ENCODE measurements around the gene ANKRD10. TPM values are rescaled to one million over a fixed set of nuclear protein-coding genes. Genes with fewer than 3 reads are reported as not detected.

The ANKRD10 gene
- total RNA-seq, 2 donors from 2014 or later = 95.5 to 137 TPM

DNA sequence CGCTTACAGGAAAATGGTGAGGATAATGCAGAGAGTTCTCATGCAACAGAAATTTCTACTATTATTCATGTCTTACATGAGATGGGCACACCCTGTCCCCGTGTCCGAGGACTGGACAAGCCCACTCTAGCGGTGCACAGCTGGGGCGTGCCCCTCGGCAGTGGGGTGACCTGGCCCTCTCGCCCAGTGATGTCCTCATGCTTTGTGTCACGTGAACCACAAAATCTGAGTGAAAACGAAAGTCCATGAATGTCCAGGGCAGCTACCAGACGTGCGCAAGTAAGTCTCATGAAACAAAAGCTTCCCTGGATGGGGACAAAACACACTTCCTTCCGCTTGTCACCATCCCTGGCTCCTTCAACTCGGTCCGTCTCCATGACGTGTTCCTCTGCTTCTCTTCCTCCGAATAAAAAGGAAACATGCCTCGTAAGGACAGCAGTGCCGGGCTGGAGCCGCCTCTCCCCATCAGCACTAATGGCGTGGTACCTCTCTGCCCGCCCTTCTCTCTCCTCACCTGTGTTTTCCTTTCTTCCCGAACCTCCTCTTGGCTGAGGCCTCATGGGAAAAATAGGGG, 45.6 kb downstream of the ANKRD10 start:
- DNase-seq (ENCODE audit: low spot score) (no peak), ATAC-seq (no peak)
- peak overlapping the region; percentile 28 for H3K4me3 Mint-ChIP-seq
- H3K27me3 Mint-ChIP-seq = peaks cover 13 to 34% of the 10 kb centered on the region in 2 donors
- H3K4me1 Mint-ChIP-seq (ENCODE audit: low read depth in 2 of 2) = peaks cover 0 to 6% of the 10 kb centered on the region in 2 donors
- no peak overlapping the region for H3K27ac Mint-ChIP-seq
- no peaks in the 10 kb centered on the region for H3K9me3 Mint-ChIP-seq
- H3K36me3 Mint-ChIP-seq = no peaks in the 10 kb centered on the region

DNA sequence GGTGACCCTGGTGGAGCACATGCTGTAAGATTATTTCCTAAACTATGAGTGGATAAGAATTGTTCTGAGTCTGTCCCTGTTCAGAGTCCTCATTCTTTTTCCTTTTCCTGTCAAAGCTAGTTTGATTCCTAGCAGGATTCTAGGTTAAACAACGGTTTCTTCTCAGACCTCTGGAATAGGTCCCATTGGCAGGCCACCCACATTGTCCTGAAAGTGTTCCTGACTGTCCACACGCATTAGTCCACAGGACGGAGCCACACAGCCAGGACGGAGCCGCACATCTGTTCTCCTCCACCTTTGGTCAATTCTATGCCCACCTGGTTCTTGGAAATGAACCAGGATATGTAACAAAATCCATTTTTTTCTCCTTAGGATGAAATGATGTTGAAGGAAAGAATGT, 46.1 kb downstream of the ANKRD10 start:
- no peak for ATAC-seq
- H3K27ac Mint-ChIP-seq = no peak overlapping the region
- H3K4me3 Mint-ChIP-seq = no peak overlapping the region
- H3K9me3 Mint-ChIP-seq = no peaks in the 10 kb centered on the region
- no peak for DNase-seq (ENCODE audit: low spot score)
- H3K27me3 Mint-ChIP-seq = peaks cover 13 to 38% of the 10 kb centered on the region in 2 donors
- no peaks in the 10 kb centered on the region for H3K36me3 Mint-ChIP-seq
- H3K4me1 Mint-ChIP-seq (ENCODE audit: low read depth in 2 of 2) = peaks cover 0 to 6% of the 10 kb centered on the region in 2 donors

DNA sequence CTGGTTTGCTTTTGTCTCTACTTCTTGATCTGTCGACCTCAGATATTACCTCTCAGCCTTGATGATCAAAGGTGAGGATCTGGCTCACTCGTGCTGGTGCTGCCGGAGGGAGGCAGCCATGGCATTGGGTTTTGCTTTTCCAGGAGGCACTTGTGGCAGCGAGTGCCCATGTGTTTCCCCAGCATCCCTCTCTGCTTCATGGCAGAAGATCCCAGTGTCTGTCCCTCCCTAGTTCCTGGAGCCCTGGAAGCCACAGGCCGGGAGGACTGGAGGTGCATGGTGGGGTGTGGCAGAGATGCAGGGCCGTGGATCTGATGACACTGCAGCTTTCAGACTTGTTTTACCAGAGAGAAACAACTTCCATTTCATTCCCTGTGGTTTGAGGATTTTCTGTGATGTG, 47.5 kb downstream of the ANKRD10 start:
- no peak overlapping the region for H3K27ac Mint-ChIP-seq
- DNase-seq (ENCODE audit: low spot score) (no peak), ATAC-seq (no peak)
- H3K4me1 Mint-ChIP-seq (ENCODE audit: low read depth in 2 of 2) = peaks cover 0 to 6% of the 10 kb centered on the region in 2 donors
- no peak overlapping the region for H3K4me3 Mint-ChIP-seq
- H3K27me3 Mint-ChIP-seq = peaks cover 18 to 51% of the 10 kb centered on the region in 2 donors
- no peaks in the 10 kb centered on the region for H3K36me3 Mint-ChIP-seq
- no peaks in the 10 kb centered on the region for H3K9me3 Mint-ChIP-seq

DNA sequence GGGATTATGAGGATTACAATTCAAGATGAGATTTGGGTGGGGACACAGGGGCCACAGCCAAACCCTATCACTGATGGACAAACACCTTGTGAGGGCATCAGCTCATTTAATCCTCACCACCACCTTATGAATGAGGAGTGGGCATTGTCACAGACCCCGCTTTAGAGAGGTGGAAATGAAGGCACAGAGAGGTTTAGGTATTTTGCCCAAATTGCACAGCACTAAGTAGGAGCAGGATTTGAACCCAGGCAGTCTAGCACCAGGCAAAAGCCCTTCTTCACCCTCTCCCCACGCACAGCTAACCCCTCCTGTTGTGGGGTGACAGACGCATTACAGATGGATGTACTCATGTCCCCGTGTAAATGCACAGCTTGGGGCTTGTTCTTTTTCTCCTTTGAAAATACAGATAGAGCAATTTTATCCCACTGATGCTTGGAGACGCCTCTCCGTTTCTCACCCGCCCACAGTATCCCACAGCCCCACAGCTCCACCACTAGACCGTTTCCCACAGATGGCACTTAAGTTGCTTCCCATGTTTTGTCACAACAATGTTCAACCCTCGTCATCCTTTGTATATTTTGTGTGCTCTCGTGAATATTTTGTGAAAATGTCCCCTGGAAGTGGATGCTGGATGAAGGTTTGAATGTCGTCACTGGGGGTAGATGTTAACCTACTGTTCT, 48.2 kb downstream of the ANKRD10 start:
- no peak for ATAC-seq
- Mint-ChIP-seq H3K4me1 (ENCODE audit: low read depth in 2 of 2) (peaks cover 0 to 6% of the 10 kb centered on the region in 2 donors), H3K27me3 (peaks cover 18 to 51% of the 10 kb centered on the region in 2 donors), H3K9me3 (no peaks in the 10 kb centered on the region), H3K27ac (no peak overlapping the region), H3K36me3 (no peaks in the 10 kb centered on the region), H3K4me3 (no peak overlapping the region)
- no peak for DNase-seq (ENCODE audit: low spot score)

DNA sequence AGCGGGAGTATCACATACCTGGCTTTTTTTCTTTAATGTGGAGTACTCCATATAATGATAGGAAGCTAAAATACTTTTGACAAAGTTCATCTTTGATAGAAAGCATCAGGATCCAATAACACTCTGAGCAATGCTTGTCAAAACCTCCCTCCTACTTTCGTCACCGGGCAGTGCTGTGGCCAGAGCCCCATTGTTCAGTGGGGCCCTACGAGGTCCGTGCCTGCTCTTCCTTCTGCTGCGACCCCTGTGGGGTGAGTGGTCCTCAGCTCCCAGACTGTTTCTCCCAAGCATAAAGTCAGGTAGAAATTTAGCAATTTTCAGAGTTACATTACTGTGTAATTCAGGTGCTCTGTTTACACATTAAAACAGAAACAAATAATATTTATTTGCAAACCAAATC, 51.2 kb downstream of the ANKRD10 start:
- H3K27me3 Mint-ChIP-seq = peaks cover 14 to 40% of the 10 kb centered on the region in 2 donors
- no peaks in the 10 kb centered on the region for H3K4me1 Mint-ChIP-seq (ENCODE audit: low read depth in 2 of 2)
- H3K36me3 Mint-ChIP-seq = no peaks in the 10 kb centered on the region
- DNase-seq (ENCODE audit: low spot score) (no peak), ATAC-seq (no peak)
- no peak overlapping the region for H3K27ac Mint-ChIP-seq
- H3K4me3 Mint-ChIP-seq = no peak overlapping the region
- no peaks in the 10 kb centered on the region for H3K9me3 Mint-ChIP-seq

DNA sequence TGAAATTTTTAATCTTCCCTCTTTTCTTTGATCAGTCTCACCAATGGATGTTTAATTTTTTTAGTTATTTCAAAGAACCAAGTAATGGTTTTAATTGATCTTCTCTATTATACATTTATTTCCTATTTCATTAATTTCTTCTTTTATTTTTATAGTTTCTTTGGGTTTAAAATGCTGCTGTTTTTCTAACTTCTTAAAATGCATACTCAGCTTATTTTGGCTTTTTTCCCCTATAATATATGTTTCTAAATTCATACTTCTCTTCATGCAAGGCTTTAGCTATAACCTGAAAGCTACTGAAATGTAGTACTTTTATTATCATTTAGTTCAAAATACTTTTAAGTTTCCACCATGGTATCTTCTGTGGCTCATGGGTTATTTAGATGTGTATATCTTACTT, 53.9 kb downstream of the ANKRD10 start:
- Mint-ChIP-seq H3K4me3 (no peak overlapping the region), H3K27ac (no peak overlapping the region), H3K36me3 (peaks cover 10% of the 10 kb centered on the region), H3K27me3 (peaks cover 9 to 28% of the 10 kb centered on the region in 2 donors), H3K4me1 (ENCODE audit: low read depth in 2 of 2) (peaks cover 22 to 24% of the 10 kb centered on the region in 2 donors), H3K9me3 (peaks cover 8% of the 10 kb centered on the region)
- no peak for ATAC-seq
- DNase-seq (ENCODE audit: low spot score) = no peak

DNA sequence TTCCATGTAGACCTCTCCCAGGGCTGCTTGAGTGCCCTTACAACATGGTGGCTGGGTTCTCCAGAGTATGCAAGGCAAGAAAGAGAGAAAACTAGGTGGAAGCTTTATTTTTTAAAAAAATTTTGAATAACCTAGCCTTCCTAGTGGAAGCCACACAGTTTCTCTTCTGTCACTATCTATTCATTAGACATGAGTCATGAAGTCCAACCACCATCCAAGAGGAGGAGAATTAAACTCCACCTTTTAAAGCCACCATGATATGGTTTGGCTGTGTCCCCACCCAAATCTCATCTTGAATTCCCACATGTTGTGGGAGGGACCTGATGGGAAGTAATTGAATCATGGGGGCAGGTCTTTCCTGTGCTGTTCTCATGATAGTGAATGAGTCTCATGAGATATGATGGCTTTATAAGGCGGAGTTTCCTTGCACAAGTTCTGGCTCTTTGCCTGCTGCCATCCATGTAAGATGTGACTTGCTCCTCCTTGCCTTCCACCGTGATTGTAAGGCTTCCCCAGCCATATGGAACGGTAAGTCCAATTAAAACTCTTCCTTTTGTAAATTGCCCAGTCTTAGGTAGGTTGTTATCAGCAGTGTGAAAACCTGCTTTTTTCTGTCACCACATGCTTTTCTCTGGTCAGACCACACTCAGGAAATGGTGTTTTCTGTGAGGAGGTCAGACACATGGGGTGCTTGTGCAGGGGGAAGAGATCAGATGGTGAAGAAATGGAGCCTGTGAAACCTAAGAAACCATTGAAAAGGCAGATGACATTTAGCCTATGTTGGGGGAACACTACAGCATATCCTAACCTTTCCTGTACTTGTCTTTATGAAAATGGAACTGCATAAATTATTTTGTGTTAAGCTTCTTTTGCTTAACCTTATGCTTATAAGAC, 57.7 kb downstream of the ANKRD10 start:
- Mint-ChIP-seq H3K36me3 (peaks cover 11% of the 10 kb centered on the region), H3K27me3 (peaks cover 0 to 2% of the 10 kb centered on the region in 2 donors), H3K4me3 (peak overlapping the region; percentile 37), H3K4me1 (ENCODE audit: low read depth in 2 of 2) (peaks cover 22 to 29% of the 10 kb centered on the region in 2 donors), H3K9me3 (peaks cover 8% of the 10 kb centered on the region), H3K27ac (peak overlapping the region; percentile 11 to 21)
- ATAC-seq (peak; percentile 68 to 75), DNase-seq (ENCODE audit: low spot score) (no peak)

DNA sequence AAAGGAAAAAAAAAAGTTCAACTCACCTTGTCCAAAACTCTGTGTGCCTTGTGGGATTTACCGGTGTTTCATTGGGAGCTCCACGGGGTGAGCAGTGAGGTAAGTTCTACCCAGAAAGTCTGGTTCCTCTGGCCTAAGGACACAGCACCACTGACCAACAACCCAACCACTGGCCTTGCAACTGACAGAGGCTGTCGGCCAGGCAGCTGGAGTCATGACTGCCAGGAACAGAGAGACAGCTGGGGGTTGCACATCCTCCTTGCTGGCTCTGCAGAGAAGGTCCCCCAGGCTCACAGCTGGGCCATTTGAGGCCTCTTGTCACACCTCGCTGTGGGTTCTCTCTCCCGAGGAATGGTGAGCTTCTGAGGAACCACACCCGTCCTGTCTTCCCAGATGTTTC, 59.5 kb downstream of the ANKRD10 start:
- Mint-ChIP-seq H3K4me3 (no peak overlapping the region), H3K9me3 (peaks cover 8% of the 10 kb centered on the region), H3K36me3 (peaks cover 11% of the 10 kb centered on the region), H3K27me3 (peaks cover 6 to 13% of the 10 kb centered on the region in 2 donors), H3K27ac (no peak overlapping the region), H3K4me1 (ENCODE audit: low read depth in 2 of 2) (peaks cover 22 to 29% of the 10 kb centered on the region in 2 donors)
- ATAC-seq = no peak
- DNase-seq (ENCODE audit: low spot score) = no peak

DNA sequence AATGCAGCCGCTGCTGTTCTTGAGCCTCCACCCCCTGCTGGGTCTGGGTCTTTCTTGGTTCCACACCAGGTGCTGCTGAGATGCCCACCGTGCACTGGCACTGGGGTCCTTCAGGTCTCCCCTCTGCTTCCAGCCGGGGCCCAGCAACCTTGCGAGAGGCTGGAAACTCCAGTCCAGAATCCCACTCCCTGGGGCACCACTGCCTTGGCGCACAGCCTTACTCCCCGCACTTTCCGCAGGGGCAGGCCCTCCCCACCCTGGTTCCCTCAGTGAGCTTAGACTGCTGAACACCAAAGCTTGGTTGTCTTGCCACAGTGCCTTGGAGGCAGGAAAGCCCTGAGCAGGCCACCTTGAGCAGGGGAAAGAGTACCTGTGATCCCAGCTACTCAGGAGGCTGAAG, 60.0 kb downstream of the ANKRD10 start:
- Mint-ChIP-seq H3K4me3 (no peak overlapping the region), H3K27ac (no peak overlapping the region), H3K36me3 (peaks cover 11% of the 10 kb centered on the region), H3K9me3 (peaks cover 8% of the 10 kb centered on the region), H3K27me3 (peaks cover 11 to 18% of the 10 kb centered on the region in 2 donors), H3K4me1 (ENCODE audit: low read depth in 2 of 2) (peaks cover 22 to 29% of the 10 kb centered on the region in 2 donors)
- DNase-seq (ENCODE audit: low spot score) (no peak), ATAC-seq (peak in 1 of 2 donors; percentile 27)

DNA sequence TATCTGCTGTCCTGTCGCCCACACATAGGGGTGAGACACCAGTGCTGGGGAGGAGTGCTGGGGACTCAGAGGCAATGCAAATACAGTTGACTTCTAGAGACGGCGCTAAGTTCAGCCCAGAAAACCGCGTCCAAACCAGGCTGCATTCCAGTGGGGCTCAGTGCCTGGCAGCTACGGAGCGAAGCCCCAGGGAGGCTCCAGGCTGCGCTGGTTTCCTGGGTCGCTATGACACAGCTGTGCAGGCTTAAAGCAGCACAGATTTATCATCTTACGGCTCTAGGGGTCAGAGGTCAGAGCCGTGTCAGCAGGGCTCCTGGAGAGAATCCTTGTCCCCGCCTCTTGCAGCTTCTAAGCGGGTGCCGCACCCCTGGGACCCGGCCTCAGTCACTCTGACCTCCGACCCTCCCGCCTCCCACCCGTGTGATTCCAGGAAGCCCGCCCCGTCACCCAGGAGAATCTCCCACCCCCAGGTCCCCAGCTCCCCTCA, 61.6 kb downstream of the ANKRD10 start:
- ATAC-seq (no peak), DNase-seq (ENCODE audit: low spot score) (no peak)
- Mint-ChIP-seq H3K27me3 (peaks cover 18 to 23% of the 10 kb centered on the region in 2 donors), H3K36me3 (peaks cover 11% of the 10 kb centered on the region), H3K27ac (no peak overlapping the region), H3K9me3 (peaks cover 8% of the 10 kb centered on the region), H3K4me3 (no peak overlapping the region), H3K4me1 (ENCODE audit: low read depth in 2 of 2) (peaks cover 22 to 28% of the 10 kb centered on the region in 2 donors)

DNA sequence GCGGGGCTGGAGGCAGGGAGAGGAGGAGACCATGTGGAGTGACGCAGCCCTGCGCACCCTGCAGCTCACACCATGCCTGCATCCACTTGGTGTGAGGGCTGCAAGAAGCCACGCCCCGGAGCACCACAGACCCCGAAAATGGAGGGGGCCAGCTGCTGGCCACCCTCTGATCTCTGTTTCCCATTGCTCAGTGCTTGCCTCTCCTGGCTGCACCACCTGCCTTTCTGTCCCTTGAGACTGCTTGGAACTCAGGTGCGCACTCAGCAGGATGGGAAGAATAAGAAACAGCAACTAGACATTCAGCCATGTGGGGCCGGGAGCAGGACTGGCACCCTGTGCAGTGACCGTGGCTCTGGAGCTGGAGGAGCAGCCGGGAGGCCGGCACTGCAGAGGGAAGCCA, 64.0 kb downstream of the ANKRD10 start:
- Mint-ChIP-seq H3K36me3 (no peaks in the 10 kb centered on the region), H3K27ac (no peak overlapping the region), H3K27me3 (peaks cover 29 to 33% of the 10 kb centered on the region in 2 donors), H3K4me1 (ENCODE audit: low read depth in 2 of 2) (peaks cover 0 to 4% of the 10 kb centered on the region in 2 donors), H3K4me3 (no peak overlapping the region), H3K9me3 (no peaks in the 10 kb centered on the region)
- no peak for ATAC-seq
- DNase-seq (ENCODE audit: low spot score) = no peak

DNA sequence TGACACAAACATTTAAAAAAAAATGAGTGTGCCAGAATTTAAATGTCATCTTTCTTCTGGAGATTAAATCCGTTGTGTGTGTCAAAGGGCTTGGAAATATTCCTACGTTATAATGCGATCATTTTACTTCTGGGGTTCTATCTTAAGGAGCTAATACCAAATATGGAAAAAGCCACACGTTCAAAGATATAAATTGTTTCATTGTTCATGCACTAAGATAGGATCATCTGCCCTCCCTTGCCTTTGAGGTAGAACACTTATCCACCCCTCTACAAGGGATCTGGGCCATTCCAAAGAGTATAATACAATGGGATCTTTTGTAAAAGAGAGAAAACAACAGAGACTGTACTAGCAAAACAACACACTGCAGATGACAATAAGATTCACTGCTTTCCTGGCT, 64.9 kb downstream of the ANKRD10 start:
- Mint-ChIP-seq H3K9me3 (no peaks in the 10 kb centered on the region), H3K27me3 (peaks cover 36 to 41% of the 10 kb centered on the region in 2 donors), H3K36me3 (no peaks in the 10 kb centered on the region), H3K27ac (no peak overlapping the region), H3K4me1 (ENCODE audit: low read depth in 2 of 2) (no peaks in the 10 kb centered on the region), H3K4me3 (no peak overlapping the region)
- ATAC-seq (no peak), DNase-seq (ENCODE audit: low spot score) (no peak)

DNA sequence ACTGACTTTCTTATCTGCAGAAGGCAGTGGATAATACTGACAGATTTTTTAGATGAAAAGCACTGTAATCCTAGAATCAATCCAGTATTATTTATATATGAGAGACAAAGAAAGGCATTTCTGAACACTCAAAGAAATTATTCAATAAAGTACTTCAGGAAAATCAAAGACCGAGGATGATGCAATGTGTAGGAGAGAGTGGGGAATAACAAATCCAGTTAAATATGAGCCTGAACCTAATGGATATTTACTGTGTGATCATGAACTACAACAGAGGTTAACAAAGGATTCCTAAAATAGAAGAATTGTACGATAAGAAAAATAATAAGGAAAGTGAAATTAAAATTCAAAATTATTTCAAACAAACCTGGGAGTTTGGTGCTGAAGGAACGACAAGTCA, 69.3 kb downstream of the ANKRD10 start:
- Mint-ChIP-seq H3K4me1 (ENCODE audit: low read depth in 2 of 2) (no peaks in the 10 kb centered on the region), H3K4me3 (no peak overlapping the region), H3K9me3 (no peaks in the 10 kb centered on the region), H3K27me3 (peaks cover 46 to 61% of the 10 kb centered on the region in 2 donors), H3K27ac (no peak overlapping the region), H3K36me3 (peaks cover 7% of the 10 kb centered on the region)
- DNase-seq (ENCODE audit: low spot score) (no peak), ATAC-seq (no peak)

DNA sequence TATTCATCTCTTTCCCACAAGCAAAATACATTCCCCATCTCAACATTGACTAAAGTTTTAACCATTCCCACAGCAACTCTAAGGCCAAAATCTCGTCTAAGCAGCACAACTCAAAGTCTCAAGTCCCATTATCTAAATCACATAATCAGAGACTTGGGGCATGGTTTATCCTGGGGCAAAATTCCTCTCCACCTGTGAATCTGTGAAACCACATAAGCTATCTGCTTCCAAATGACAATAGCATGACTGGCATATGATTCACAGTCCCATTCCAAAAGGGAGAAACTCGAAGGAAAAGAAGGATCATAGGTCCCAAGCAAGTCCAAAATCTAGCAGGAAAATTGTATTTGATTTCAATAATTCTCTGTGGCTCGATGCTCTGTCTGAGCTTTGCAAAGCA, 73.0 kb downstream of the ANKRD10 start:
- H3K36me3 Mint-ChIP-seq = peaks cover 7% of the 10 kb centered on the region
- no peak for DNase-seq (ENCODE audit: low spot score)
- no peak for ATAC-seq
- H3K9me3 Mint-ChIP-seq = no peaks in the 10 kb centered on the region
- no peak overlapping the region for H3K27ac Mint-ChIP-seq
- H3K27me3 Mint-ChIP-seq = peaks cover 46 to 49% of the 10 kb centered on the region in 2 donors
- no peak overlapping the region for H3K4me3 Mint-ChIP-seq
- no peaks in the 10 kb centered on the region for H3K4me1 Mint-ChIP-seq (ENCODE audit: low read depth in 2 of 2)

All from natural killer cell treated with Interleukin-12 subunit alpha and Interleukin-12 subunit beta and Interleukin-15 and Interleukin-18, amount 100 ng/mL, for 72 hours (primary cell).